HEK293 (cell line): ENCODE data around the gene STYK1.
A peak's percentile ranks its signal among the peaks of the same experiment; 100 is the strongest.

Experiments used
- GFI1B ChIP-seq: fragments of 450-650 bp; formaldehyde crosslinking; IDR thresholded peaks from 2 replicates; pipeline ENCODE4 v1.5.1; 2016; ENCODE audit warnings: missing biosample characterization, missing genetic modification characterization
- GLIS1 ChIP-seq: fragments of 450-650 bp; formaldehyde crosslinking; IDR thresholded peaks from 2 replicates; pipeline ENCODE4 v1.5.1; 2016; ENCODE audit warnings: missing biosample characterization, missing genetic modification characterization
- HOXD13 ChIP-seq: sonication (generic); formaldehyde crosslinking; IDR thresholded peaks from 2 replicates; pipeline ENCODE4 v1.8.0; 2022; ENCODE audit warnings: missing genetic modification reagents, borderline replicate concordance
- KLF16 ChIP-seq: fragments of 450-650 bp; formaldehyde crosslinking; IDR thresholded peaks from 2 replicates; pipeline ENCODE4 v1.5.1; 2017; ENCODE audit warnings: missing biosample characterization, missing genetic modification characterization
- MEIS1 ChIP-seq: sonication (generic); formaldehyde crosslinking; IDR thresholded peaks from 2 replicates; pipeline ENCODE4 v1.8.1; 2022; ENCODE audit warnings: missing genetic modification reagents, mild to moderate bottlenecking, borderline replicate concordance
- TCF7L2 ChIP-seq: IDR thresholded peaks from 2 replicates; pipeline ENCODE4 v1.6.1; 2011; ENCODE audit warnings: low read depth, mild to moderate bottlenecking, inconsistent platforms, low read length, moderate library complexity, borderline replicate concordance
- WT1 ChIP-seq: fragments of 450-650 bp; formaldehyde crosslinking; IDR thresholded peaks from 2 replicates; pipeline ENCODE4 v1.5.1; 2016; ENCODE audit warnings: missing biosample characterization, missing genetic modification characterization
- ZBTB1 ChIP-seq: fragments of 450-650 bp; formaldehyde crosslinking; IDR thresholded peaks from 2 replicates; pipeline ENCODE4 v1.5.1; 2016; ENCODE audit warnings: missing biosample characterization, missing genetic modification characterization
- ZBTB21 ChIP-seq: fragments of 450-650 bp; formaldehyde crosslinking; IDR thresholded peaks from 2 replicates; pipeline ENCODE4 v1.5.1; 2017; ENCODE audit warnings: missing biosample characterization, missing genetic modification characterization
- ZBTB8A ChIP-seq: fragments of 450-650 bp; formaldehyde crosslinking; IDR thresholded peaks from 2 replicates; pipeline ENCODE4 v1.5.1; 2016; ENCODE audit warnings: missing biosample characterization, missing genetic modification characterization
- ZFP37 ChIP-seq: fragments of 450-650 bp; formaldehyde crosslinking; IDR thresholded peaks from 2 replicates; pipeline ENCODE4 v1.5.1; 2016; ENCODE audit warnings: missing biosample characterization, missing genetic modification characterization
- ZNF114 ChIP-seq: fragments of 450-650 bp; formaldehyde crosslinking; IDR thresholded peaks from 2 replicates; pipeline ENCODE4 v1.5.0; 2017; ENCODE audit warnings: missing biosample characterization, missing genetic modification characterization
- ZNF121 ChIP-seq: fragments of 450-650 bp; formaldehyde crosslinking; IDR thresholded peaks from 2 replicates; pipeline ENCODE4 v1.5.1; 2016; ENCODE audit warnings: missing biosample characterization, missing genetic modification characterization
- ZNF138 ChIP-seq: fragments of 450-650 bp; formaldehyde crosslinking; IDR thresholded peaks from 2 replicates; pipeline ENCODE4 v1.5.1; 2016; ENCODE audit warnings: missing biosample characterization, missing genetic modification characterization, borderline replicate concordance
- ZNF140 ChIP-seq: fragments of 450-650 bp; formaldehyde crosslinking; IDR thresholded peaks from 2 replicates; pipeline ENCODE4 v1.5.1; 2016; ENCODE audit warnings: missing biosample characterization, missing genetic modification characterization
- ZNF211 ChIP-seq: fragments of 450-650 bp; formaldehyde crosslinking; IDR thresholded peaks from 2 replicates; pipeline ENCODE4 v1.5.1; 2016; ENCODE audit warnings: low read depth, missing biosample characterization, missing genetic modification characterization
- ZNF350 ChIP-seq: fragments of 450-650 bp; formaldehyde crosslinking; IDR thresholded peaks from 2 replicates; pipeline ENCODE4 v1.5.0; 2017; ENCODE audit warnings: missing biosample characterization, mild to moderate bottlenecking, missing genetic modification characterization
- ZNF433 ChIP-seq: fragments of 450-650 bp; formaldehyde crosslinking; IDR thresholded peaks from 2 replicates; pipeline ENCODE4 v1.5.1; 2016; ENCODE audit warnings: missing biosample characterization, missing genetic modification characterization, low read depth
- ZNF514 ChIP-seq: fragments of 450-650 bp; formaldehyde crosslinking; IDR thresholded peaks from 2 replicates; pipeline ENCODE4 v1.5.1; 2016; ENCODE audit warnings: missing biosample characterization, missing genetic modification characterization
- ZNF529 ChIP-seq: fragments of 450-650 bp; formaldehyde crosslinking; IDR thresholded peaks from 2 replicates; pipeline ENCODE4 v1.5.1; 2017; ENCODE audit warnings: missing genetic modification characterization, missing biosample characterization; ENCODE audit not compliant: insufficient replicate concordance
- ZNF530 ChIP-seq: fragments of 450-650 bp; formaldehyde crosslinking; IDR thresholded peaks from 2 replicates; pipeline ENCODE4 v1.5.1; 2016; ENCODE audit warnings: low read depth, missing biosample characterization, missing genetic modification characterization
- ZNF571 ChIP-seq: fragments of 450-650 bp; formaldehyde crosslinking; IDR thresholded peaks from 2 replicates; pipeline ENCODE4 v1.5.0; 2017; ENCODE audit warnings: missing biosample characterization, missing genetic modification characterization
- ZNF658 ChIP-seq: fragments of 450-650 bp; formaldehyde crosslinking; IDR thresholded peaks from 2 replicates; pipeline ENCODE4; 2016; ENCODE audit warnings: missing biosample characterization, missing genetic modification characterization
- ZNF664 ChIP-seq: fragments of 450-650 bp; formaldehyde crosslinking; IDR thresholded peaks from 2 replicates; pipeline ENCODE4 v1.5.1; 2016; ENCODE audit warnings: missing biosample characterization, missing genetic modification characterization
- ZNF701 ChIP-seq: fragments of 450-650 bp; formaldehyde crosslinking; IDR thresholded peaks from 2 replicates; pipeline ENCODE4 v1.5.1; 2016; ENCODE audit warnings: missing biosample characterization, missing genetic modification characterization
- ZXDB ChIP-seq: fragments of 450-650 bp; formaldehyde crosslinking; IDR thresholded peaks from 2 replicates; pipeline ENCODE4 v1.5.1; 2016; ENCODE audit warnings: missing biosample characterization, missing genetic modification characterization
- TF ChIP-seq, protein P1 (sequence below): fragments of 450-650 bp; formaldehyde crosslinking; IDR thresholded peaks from 2 replicates; pipeline ENCODE4 v1.5.1; 2016; ENCODE audit warnings: missing biosample characterization, missing genetic modification characterization
- TF ChIP-seq, protein P2 (sequence below): fragments of 450-650 bp; formaldehyde crosslinking; IDR thresholded peaks from 2 replicates; pipeline ENCODE4 v1.5.1; 2016; ENCODE audit warnings: missing biosample characterization, missing genetic modification characterization
- TF ChIP-seq, protein P3 (sequence below): fragments of 450-650 bp; formaldehyde crosslinking; IDR thresholded peaks from 2 replicates; pipeline ENCODE4 v1.5.1; 2016; ENCODE audit warnings: missing biosample characterization, missing genetic modification characterization
- TF ChIP-seq, protein P4 (sequence below): fragments of 450-650 bp; formaldehyde crosslinking; IDR thresholded peaks from 2 replicates; pipeline ENCODE4 v1.5.1; 2016; ENCODE audit warnings: missing biosample characterization, missing genetic modification characterization
- TF ChIP-seq, protein P5 (sequence below): fragments of 450-650 bp; formaldehyde crosslinking; IDR thresholded peaks from 2 replicates; pipeline ENCODE4 v1.5.1; 2016; ENCODE audit warnings: missing biosample characterization, missing genetic modification characterization
- TF ChIP-seq, protein P6 (sequence below): fragments of 450-650 bp; formaldehyde crosslinking; IDR thresholded peaks from 2 replicates; pipeline ENCODE4 v1.5.1; 2016; ENCODE audit warnings: missing biosample characterization, missing genetic modification characterization

The STYK1 gene

DNA sequence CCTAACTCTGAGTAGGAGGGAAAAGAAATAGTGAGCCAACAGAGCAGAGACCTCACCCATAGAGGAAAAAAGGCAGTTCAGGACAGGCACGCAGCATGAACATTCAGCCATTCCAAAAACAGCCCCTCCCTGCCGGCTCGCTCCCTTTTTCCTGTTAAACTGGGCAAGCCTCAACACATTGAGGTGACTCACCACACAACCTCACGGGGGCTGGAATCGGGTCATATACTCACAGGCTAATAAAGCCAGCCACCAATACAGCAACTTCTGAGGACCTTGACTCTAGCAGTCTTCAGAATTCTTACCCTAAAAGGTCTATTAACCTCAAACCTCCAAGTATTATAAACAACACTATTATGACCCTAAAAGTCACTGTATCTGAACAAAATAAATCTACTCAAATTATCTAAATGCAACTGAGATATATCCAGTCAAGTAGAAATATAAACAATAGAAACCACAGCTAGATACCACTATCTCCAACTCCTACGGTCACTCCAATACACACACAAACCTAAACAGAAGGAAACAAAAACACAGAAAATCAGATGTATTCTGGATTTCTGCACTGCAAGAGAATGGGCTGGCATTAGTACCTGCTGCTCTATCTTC, 43.0 kb upstream of the STYK1 start (continued):
- TF ChIP-seq ZFP37 (tag by site-specific recombination) (no peak), ZNF529 (no peak), ZNF701 (tag by site-specific recombination) (no peak), ZNF664 (tag by site-specific recombination) (0 out of 2 replicates have a peak, but pooled peaks have one; percentile 6), ZBTB21 (0 out of 2 replicates have a peak, but pooled peaks have one; percentile 41), ZNF350 (no peak), WT1 (tag by site-specific recombination) (peak; percentile 59; the same call in 1 of the 2 replicates), KLF16 (tag by site-specific recombination) (peak; percentile 23; the same call in 1 of the 2 replicates), HOXD13 (peak; percentile 81; the same call in 1 of the 2 replicates), ZNF140 (tag by site-specific recombination) (no peak), ZNF658 (tag by site-specific recombination) (no peak), ZXDB (tag by site-specific recombination) (peak; percentile 96), ZNF114 (tag by site-specific recombination) (no peak), GFI1B (tag by site-specific recombination) (peak; percentile 87; the same call in 1 of the 2 replicates), ZBTB8A (tag by site-specific recombination) (peak; percentile 38), ZBTB1 (no peak), ZNF530 (tag by site-specific recombination) (no peak), ZNF514 (no peak), GLIS1 (tag by site-specific recombination) (peak; percentile 82), ZNF121 (no peak), TCF7L2 (no peak), ZNF433 (tag by site-specific recombination) (no peak), MEIS1 (CRISPR knock-in tag) (no peak), ZNF138 (tag by site-specific recombination) (no peak), ZNF211 (tag by site-specific recombination) (no peak), ZNF571 (tag by site-specific recombination) (no peak)
- TF ChIP-seq, protein P1, sequence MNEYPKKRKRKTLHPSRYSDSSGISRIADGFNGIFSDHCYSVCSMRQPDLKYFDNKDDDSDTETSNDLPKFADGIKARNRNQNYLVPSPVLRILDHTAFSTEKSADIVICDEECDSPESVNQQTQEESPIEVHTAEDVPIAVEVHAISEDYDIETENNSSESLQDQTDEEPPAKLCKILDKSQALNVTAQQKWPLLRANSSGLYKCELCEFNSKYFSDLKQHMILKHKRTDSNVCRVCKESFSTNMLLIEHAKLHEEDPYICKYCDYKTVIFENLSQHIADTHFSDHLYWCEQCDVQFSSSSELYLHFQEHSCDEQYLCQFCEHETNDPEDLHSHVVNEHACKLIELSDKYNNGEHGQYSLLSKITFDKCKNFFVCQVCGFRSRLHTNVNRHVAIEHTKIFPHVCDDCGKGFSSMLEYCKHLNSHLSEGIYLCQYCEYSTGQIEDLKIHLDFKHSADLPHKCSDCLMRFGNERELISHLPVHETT = 0 out of 2 replicates have a peak, but pooled peaks have one; percentile 52
- TF ChIP-seq, protein P2, sequence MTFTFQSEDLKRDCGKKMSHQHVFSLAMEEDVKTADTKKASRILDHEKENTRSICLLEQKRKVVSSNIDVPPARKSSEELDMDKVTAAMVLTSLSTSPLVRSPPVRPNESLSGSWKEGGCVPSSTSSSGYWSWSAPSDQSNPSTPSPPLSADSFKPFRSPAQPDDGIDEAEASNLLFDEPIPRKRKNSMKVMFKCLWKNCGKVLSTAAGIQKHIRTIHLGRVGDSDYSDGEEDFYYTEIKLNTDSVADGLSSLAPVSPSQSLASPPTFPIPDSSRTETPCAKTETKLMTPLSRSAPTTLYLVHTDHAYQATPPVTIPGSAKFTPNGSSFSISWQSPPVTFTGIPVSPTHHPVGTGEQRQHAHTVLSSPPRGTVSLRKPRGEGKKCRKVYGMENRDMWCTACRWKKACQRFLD (tag by site-specific recombination) = no peak
- TF ChIP-seq, protein P3, sequence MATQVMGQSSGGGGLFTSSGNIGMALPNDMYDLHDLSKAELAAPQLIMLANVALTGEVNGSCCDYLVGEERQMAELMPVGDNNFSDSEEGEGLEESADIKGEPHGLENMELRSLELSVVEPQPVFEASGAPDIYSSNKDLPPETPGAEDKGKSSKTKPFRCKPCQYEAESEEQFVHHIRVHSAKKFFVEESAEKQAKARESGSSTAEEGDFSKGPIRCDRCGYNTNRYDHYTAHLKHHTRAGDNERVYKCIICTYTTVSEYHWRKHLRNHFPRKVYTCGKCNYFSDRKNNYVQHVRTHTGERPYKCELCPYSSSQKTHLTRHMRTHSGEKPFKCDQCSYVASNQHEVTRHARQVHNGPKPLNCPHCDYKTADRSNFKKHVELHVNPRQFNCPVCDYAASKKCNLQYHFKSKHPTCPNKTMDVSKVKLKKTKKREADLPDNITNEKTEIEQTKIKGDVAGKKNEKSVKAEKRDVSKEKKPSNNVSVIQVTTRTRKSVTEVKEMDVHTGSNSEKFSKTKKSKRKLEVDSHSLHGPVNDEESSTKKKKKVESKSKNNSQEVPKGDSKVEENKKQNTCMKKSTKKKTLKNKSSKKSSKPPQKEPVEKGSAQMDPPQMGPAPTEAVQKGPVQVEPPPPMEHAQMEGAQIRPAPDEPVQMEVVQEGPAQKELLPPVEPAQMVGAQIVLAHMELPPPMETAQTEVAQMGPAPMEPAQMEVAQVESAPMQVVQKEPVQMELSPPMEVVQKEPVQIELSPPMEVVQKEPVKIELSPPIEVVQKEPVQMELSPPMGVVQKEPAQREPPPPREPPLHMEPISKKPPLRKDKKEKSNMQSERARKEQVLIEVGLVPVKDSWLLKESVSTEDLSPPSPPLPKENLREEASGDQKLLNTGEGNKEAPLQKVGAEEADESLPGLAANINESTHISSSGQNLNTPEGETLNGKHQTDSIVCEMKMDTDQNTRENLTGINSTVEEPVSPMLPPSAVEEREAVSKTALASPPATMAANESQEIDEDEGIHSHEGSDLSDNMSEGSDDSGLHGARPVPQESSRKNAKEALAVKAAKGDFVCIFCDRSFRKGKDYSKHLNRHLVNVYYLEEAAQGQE (tag by site-specific recombination) = 0 out of 2 replicates have a peak, but pooled peaks have one; percentile 6
- TF ChIP-seq, protein P4, sequence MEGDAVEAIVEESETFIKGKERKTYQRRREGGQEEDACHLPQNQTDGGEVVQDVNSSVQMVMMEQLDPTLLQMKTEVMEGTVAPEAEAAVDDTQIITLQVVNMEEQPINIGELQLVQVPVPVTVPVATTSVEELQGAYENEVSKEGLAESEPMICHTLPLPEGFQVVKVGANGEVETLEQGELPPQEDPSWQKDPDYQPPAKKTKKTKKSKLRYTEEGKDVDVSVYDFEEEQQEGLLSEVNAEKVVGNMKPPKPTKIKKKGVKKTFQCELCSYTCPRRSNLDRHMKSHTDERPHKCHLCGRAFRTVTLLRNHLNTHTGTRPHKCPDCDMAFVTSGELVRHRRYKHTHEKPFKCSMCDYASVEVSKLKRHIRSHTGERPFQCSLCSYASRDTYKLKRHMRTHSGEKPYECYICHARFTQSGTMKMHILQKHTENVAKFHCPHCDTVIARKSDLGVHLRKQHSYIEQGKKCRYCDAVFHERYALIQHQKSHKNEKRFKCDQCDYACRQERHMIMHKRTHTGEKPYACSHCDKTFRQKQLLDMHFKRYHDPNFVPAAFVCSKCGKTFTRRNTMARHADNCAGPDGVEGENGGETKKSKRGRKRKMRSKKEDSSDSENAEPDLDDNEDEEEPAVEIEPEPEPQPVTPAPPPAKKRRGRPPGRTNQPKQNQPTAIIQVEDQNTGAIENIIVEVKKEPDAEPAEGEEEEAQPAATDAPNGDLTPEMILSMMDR (tag by site-specific recombination) = no peak
- TF ChIP-seq, protein P5, sequence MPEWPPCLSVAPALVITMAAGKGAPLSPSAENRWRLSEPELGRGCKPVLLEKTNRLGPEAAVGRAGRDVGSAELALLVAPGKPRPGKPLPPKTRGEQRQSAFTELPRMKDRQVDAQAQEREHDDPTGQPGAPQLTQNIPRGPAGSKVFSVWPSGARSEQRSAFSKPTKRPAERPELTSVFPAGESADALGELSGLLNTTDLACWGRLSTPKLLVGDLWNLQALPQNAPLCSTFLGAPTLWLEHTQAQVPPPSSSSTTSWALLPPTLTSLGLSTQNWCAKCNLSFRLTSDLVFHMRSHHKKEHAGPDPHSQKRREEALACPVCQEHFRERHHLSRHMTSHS (tag by site-specific recombination) = no peak
- TF ChIP-seq, protein P6, sequence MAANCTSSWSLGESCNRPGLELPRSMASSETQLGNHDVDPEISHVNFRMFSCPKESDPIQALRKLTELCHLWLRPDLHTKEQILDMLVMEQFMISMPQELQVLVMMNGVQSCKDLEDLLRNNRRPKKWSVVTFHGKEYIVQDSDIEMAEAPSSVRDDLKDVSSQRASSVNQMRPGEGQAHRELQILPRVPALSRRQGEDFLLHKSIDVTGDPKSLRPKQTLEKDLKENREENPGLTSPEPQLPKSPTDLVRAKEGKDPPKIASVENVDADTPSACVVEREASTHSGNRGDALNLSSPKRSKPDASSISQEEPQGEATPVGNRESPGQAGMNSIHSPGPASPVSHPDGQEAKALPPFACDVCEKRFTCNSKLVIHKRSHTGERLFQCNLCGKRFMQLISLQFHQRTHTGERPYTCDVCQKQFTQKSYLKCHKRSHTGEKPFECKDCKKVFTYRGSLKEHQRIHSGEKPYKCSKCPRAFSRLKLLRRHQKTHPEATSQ (tag by site-specific recombination) = no peak
